ENCODE data around the gene CIT. TPM values are rescaled to one million over a fixed set of nuclear protein-coding genes. Genes with fewer than 3 reads are reported as not detected.

Gene CIT
- total RNA-seq, 2 experiments from 2014 or later: 1.3 to 1.9 TPM

DNA sequence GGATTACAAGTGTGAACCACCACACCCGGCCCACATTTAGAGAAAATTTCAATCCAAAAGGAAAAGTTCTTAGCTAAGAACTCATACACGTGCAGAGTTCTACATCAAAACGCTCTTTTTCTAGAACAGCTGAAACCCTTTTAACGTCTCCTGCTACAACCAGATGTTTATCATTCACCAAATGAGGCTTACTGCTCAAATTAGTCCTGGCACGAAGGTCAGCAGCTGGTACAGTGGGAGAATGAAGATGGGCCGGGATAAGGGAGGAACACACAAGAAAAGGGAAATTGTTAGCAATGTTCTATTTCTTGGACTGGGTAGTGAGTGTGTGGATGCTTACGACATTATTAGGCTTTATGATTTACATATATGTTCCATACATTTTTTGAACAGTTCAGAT lies 171.9 kb downstream of the CIT start:
- POLR2A ChIA-PET: no interaction called here
- no peaks in the 10 kb centered on the region for H3K36me3 Mint-ChIP-seq (ENCODE audit: low read depth)
- CTCF ChIA-PET: no interaction called here
- TF ChIP-seq, protein P1, sequence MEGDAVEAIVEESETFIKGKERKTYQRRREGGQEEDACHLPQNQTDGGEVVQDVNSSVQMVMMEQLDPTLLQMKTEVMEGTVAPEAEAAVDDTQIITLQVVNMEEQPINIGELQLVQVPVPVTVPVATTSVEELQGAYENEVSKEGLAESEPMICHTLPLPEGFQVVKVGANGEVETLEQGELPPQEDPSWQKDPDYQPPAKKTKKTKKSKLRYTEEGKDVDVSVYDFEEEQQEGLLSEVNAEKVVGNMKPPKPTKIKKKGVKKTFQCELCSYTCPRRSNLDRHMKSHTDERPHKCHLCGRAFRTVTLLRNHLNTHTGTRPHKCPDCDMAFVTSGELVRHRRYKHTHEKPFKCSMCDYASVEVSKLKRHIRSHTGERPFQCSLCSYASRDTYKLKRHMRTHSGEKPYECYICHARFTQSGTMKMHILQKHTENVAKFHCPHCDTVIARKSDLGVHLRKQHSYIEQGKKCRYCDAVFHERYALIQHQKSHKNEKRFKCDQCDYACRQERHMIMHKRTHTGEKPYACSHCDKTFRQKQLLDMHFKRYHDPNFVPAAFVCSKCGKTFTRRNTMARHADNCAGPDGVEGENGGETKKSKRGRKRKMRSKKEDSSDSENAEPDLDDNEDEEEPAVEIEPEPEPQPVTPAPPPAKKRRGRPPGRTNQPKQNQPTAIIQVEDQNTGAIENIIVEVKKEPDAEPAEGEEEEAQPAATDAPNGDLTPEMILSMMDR (IDR thresholded peaks at IDR 0.05): no peak
- Histone ChIP-seq H3K9me3 (ENCODE audit: control insufficient read depth in 1 of 2, insufficient read depth in 1 of 2, low read length in 2 of 2) (no peaks in the 10 kb centered on the region), H3K27me3 (ENCODE audit: control insufficient read depth in 1 of 2, insufficient read depth in 2 of 2, low read length in 2 of 2) (no peaks in the 10 kb centered on the region), H3K4me3 (ENCODE audit: low read length) (no peak overlapping the region), H3K4me1 (ENCODE audit: insufficient read depth, low read length) (no peaks in the 10 kb centered on the region), H3K36me3 (ENCODE audit: insufficient read depth, low read length) (no peaks in the 10 kb centered on the region), H3K27ac (ENCODE audit: low read depth in 1 of 2, low read length in 2 of 2) (no peak overlapping the region)
- H3K27me3 Mint-ChIP-seq: no peaks in the 10 kb centered on the region
- H3K27ac Mint-ChIP-seq: no peak overlapping the region
- no peaks in the 10 kb centered on the region for H3K4me1 Mint-ChIP-seq (ENCODE audit: low read depth)
- no peaks in the 10 kb centered on the region for H3K9me3 Mint-ChIP-seq
- ATAC-seq (ENCODE audit: poor library complexity): no peak
- no peak overlapping the region for H3K4me3 Mint-ChIP-seq
- DNase-seq: no peak
- intact Hi-C loops (cut with DNase I, micrococcal nuclease): no loop called here

DNA sequence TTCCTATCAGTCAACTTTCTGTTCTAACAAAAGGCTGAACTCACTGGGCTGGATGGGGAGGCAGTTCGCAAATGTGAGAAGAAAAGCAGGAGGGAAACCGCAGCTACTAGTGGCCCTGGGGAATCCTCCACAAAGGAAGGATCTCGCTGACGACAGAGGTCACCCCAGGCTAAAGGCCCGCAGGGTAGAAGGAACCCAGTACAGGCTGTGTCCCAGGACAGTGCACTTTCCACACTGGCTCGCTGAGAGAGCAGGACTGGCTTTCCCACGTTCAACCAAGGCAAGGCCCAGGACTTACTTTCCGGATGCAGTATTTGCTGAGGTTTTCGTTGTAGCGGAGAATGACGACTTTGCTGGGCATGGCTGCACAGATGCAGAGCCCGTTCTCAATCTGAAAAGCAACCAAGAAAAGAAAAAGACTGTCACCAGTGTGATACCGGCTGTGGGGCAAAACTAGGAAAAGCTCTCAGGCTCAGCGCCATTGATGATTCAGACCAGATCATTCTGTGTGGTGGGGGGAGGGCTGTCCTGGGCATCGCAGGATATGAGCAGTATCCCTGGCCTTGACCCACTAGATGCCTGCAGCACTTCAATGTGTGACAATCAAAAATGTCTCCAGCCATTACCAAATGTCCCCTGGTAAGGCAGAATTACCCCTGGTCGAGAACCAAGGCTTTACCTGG lies 172.9 kb downstream of the CIT start:
- Mint-ChIP-seq H3K36me3 (ENCODE audit: low read depth) (no peaks in the 10 kb centered on the region), H3K27ac (no peak overlapping the region), H3K9me3 (no peaks in the 10 kb centered on the region), H3K4me1 (ENCODE audit: low read depth) (no peaks in the 10 kb centered on the region), H3K4me3 (no peak overlapping the region), H3K27me3 (no peaks in the 10 kb centered on the region)
- TF ChIP-seq, protein P1 (IDR thresholded peaks at IDR 0.05): no peak
- Histone ChIP-seq H3K27ac (ENCODE audit: low read depth in 1 of 2, low read length in 2 of 2) (no peak overlapping the region), H3K9me3 (ENCODE audit: control insufficient read depth in 1 of 2, insufficient read depth in 1 of 2, low read length in 2 of 2) (no peaks in the 10 kb centered on the region), H3K36me3 (ENCODE audit: insufficient read depth, low read length) (no peaks in the 10 kb centered on the region), H3K27me3 (ENCODE audit: control insufficient read depth in 1 of 2, insufficient read depth in 2 of 2, low read length in 2 of 2) (no peaks in the 10 kb centered on the region), H3K4me1 (ENCODE audit: insufficient read depth, low read length) (no peaks in the 10 kb centered on the region), H3K4me3 (ENCODE audit: low read length) (no peak overlapping the region)
- ATAC-seq (ENCODE audit: poor library complexity) (no peak), DNase-seq (no peak)
- ChIA-PET POLR2A (no interaction called here), CTCF (no interaction called here)
- intact Hi-C loops (cut with DNase I, micrococcal nuclease): no loop called here

DNA sequence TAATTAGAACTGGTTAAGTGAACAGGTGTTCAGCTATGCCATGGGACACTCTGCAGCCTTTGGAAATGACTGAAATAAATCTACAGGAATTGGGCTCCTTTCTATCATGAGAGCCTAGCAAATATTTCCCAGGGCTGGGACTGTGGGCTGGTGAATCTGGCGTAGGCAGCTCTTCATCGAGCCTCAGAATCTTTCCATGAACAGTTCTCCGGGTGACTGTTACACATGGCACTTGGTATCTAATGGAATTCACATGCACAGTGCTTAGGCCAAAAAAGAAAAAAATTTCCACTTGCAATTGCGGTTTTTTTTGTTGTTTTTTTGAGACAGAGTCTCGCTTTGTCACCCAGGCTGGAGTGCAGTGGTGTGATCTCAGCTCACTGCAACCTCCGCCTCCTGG lies 177.0 kb downstream of the CIT start:
- Histone ChIP-seq H3K27ac (ENCODE audit: low read depth in 1 of 2, low read length in 2 of 2) (no peak overlapping the region), H3K36me3 (ENCODE audit: insufficient read depth, low read length) (no peaks in the 10 kb centered on the region), H3K4me3 (ENCODE audit: low read length) (no peak overlapping the region), H3K4me1 (ENCODE audit: insufficient read depth, low read length) (no peaks in the 10 kb centered on the region), H3K27me3 (ENCODE audit: control insufficient read depth in 1 of 2, insufficient read depth in 2 of 2, low read length in 2 of 2) (no peaks in the 10 kb centered on the region), H3K9me3 (ENCODE audit: control insufficient read depth in 1 of 2, insufficient read depth in 1 of 2, low read length in 2 of 2) (no peaks in the 10 kb centered on the region)
- Mint-ChIP-seq H3K27me3 (no peaks in the 10 kb centered on the region), H3K4me1 (ENCODE audit: low read depth) (no peaks in the 10 kb centered on the region), H3K4me3 (no peak overlapping the region), H3K9me3 (no peaks in the 10 kb centered on the region), H3K27ac (no peak overlapping the region), H3K36me3 (ENCODE audit: low read depth) (no peaks in the 10 kb centered on the region)
- no peak for ATAC-seq (ENCODE audit: poor library complexity)
- CTCF ChIA-PET: no interaction called here
- no peak for DNase-seq
- POLR2A ChIA-PET: no interaction called here
- TF ChIP-seq, protein P1 (IDR thresholded peaks at IDR 0.05): no peak
- intact Hi-C loops (cut with DNase I, micrococcal nuclease): no loop called here

Measured in CD4-positive, alpha-beta T cell (primary cell).